HEK293 (cell line): ENCODE measurements around the gene CDKN2AIP.

Source experiments
- GLIS1 ChIP-seq: fragments of 450-650 bp; formaldehyde crosslinking; IDR thresholded peaks from 2 replicates; pipeline ENCODE4 v1.5.1; 2016; ENCODE audit warnings: missing biosample characterization, missing genetic modification characterization
- MZF1 ChIP-seq: fragments of 450-650 bp; formaldehyde crosslinking; IDR thresholded peaks from 2 replicates; pipeline ENCODE4 v1.5.1; 2017; ENCODE audit warnings: missing biosample characterization, missing genetic modification characterization, borderline replicate concordance
- SCRT1 ChIP-seq: fragments of 450-650 bp; formaldehyde crosslinking; IDR thresholded peaks from 2 replicates; pipeline ENCODE4 v1.5.1; 2016; ENCODE audit warnings: missing biosample characterization, missing genetic modification characterization, borderline replicate concordance
- SCRT2 ChIP-seq: fragments of 450-650 bp; formaldehyde crosslinking; IDR thresholded peaks from 2 replicates; pipeline ENCODE4 v1.5.1; 2016; ENCODE audit warnings: missing biosample characterization, missing genetic modification characterization
- SP3 ChIP-seq: fragments of 450-650 bp; formaldehyde crosslinking; IDR thresholded peaks from 2 replicates; pipeline ENCODE4 v1.5.1; 2016; ENCODE audit warnings: missing biosample characterization, missing genetic modification characterization
- SP7 ChIP-seq: fragments of 450-650 bp; formaldehyde crosslinking; IDR thresholded peaks from 2 replicates; pipeline ENCODE4 v1.5.1; 2016; ENCODE audit warnings: missing biosample characterization, missing genetic modification characterization
- WT1 ChIP-seq: fragments of 450-650 bp; formaldehyde crosslinking; IDR thresholded peaks from 2 replicates; pipeline ENCODE4 v1.5.1; 2016; ENCODE audit warnings: missing biosample characterization, missing genetic modification characterization
- ZNF10 ChIP-seq: fragments of 450-650 bp; formaldehyde crosslinking; IDR thresholded peaks from 2 replicates; pipeline ENCODE4 v1.5.1; 2017; ENCODE audit warnings: missing biosample characterization, missing genetic modification characterization
- ZNF112 ChIP-seq: fragments of 450-650 bp; formaldehyde crosslinking; IDR thresholded peaks from 2 replicates; pipeline ENCODE4 v1.5.0; 2017; ENCODE audit warnings: missing biosample characterization, missing genetic modification characterization
- ZNF132 ChIP-seq: fragments of 450-650 bp; formaldehyde crosslinking; IDR thresholded peaks from 2 replicates; pipeline ENCODE4 v1.5.1; 2017; ENCODE audit warnings: missing biosample characterization, missing genetic modification characterization, borderline replicate concordance
- ZNF133 ChIP-seq: fragments of 450-650 bp; formaldehyde crosslinking; IDR thresholded peaks from 2 replicates; pipeline ENCODE4 v1.5.1; 2016; ENCODE audit warnings: missing biosample characterization, missing genetic modification characterization
- ZNF155 ChIP-seq: fragments of 450-650 bp; formaldehyde crosslinking; IDR thresholded peaks from 2 replicates; pipeline ENCODE4 v1.5.1; 2016; ENCODE audit warnings: missing biosample characterization, missing genetic modification characterization
- ZNF184 ChIP-seq: fragments of 450-650 bp; IDR thresholded peaks from 2 replicates; pipeline ENCODE4 v1.5.1; 2018; ENCODE audit warnings: missing biosample characterization, mild to moderate bottlenecking, missing genetic modification characterization
- ZNF19 ChIP-seq: fragments of 450-650 bp; formaldehyde crosslinking; IDR thresholded peaks from 2 replicates; pipeline ENCODE4; 2016; ENCODE audit warnings: missing biosample characterization, missing genetic modification characterization, low read depth
- ZNF223 ChIP-seq: fragments of 450-650 bp; formaldehyde crosslinking; IDR thresholded peaks from 2 replicates; pipeline ENCODE4 v1.5.1; 2016; ENCODE audit warnings: missing biosample characterization, missing genetic modification characterization
- ZNF324 ChIP-seq: fragments of 450-650 bp; formaldehyde crosslinking; IDR thresholded peaks from 2 replicates; pipeline ENCODE4 v1.5.1; 2016; ENCODE audit warnings: missing biosample characterization, missing genetic modification characterization
- ZNF335 ChIP-seq: fragments of 450-650 bp; formaldehyde crosslinking; conservative IDR thresholded peaks from 2 replicates; pipeline ENCODE4 v1.5.1; 2016; ENCODE audit warnings: missing biosample characterization, missing genetic modification characterization
- ZNF354C ChIP-seq: fragments of 450-650 bp; formaldehyde crosslinking; IDR thresholded peaks from 2 replicates; pipeline ENCODE4 v1.5.1; 2016; ENCODE audit warnings: missing biosample characterization, missing genetic modification characterization, low read depth, borderline replicate concordance
- ZNF366 ChIP-seq: fragments of 450-650 bp; formaldehyde crosslinking; conservative IDR thresholded peaks from 2 replicates; pipeline ENCODE4 v1.5.1; 2016; ENCODE audit warnings: missing biosample characterization, missing genetic modification characterization
- ZNF561 ChIP-seq: fragments of 450-650 bp; IDR thresholded peaks from 2 replicates; pipeline ENCODE4 v1.5.1; 2018; ENCODE audit warnings: missing biosample characterization, missing genetic modification characterization, borderline replicate concordance
- ZNF654 ChIP-seq: fragments of 450-650 bp; formaldehyde crosslinking; IDR thresholded peaks from 2 replicates; pipeline ENCODE4 v1.5.1; 2016; ENCODE audit warnings: low read depth, missing biosample characterization, missing genetic modification characterization
- ZNF670 ChIP-seq: fragments of 450-650 bp; formaldehyde crosslinking; IDR thresholded peaks from 2 replicates; pipeline ENCODE4 v1.5.1; 2016; ENCODE audit warnings: missing biosample characterization, missing genetic modification characterization, low read depth
- ZNF701 ChIP-seq: fragments of 450-650 bp; formaldehyde crosslinking; IDR thresholded peaks from 2 replicates; pipeline ENCODE4 v1.5.1; 2016; ENCODE audit warnings: missing biosample characterization, missing genetic modification characterization
- TF ChIP-seq, protein P1 (sequence below): fragments of 450-650 bp; formaldehyde crosslinking; IDR thresholded peaks from 2 replicates; pipeline ENCODE4 v1.5.1; 2016; ENCODE audit warnings: missing biosample characterization, missing genetic modification characterization
- TF ChIP-seq, protein P2 (sequence below): fragments of 450-650 bp; formaldehyde crosslinking; IDR thresholded peaks from 2 replicates; pipeline ENCODE4 v1.5.1; 2016; ENCODE audit warnings: missing biosample characterization, missing genetic modification characterization
- TF ChIP-seq, protein P3 (sequence below): fragments of 450-650 bp; formaldehyde crosslinking; IDR thresholded peaks from 2 replicates; pipeline ENCODE4 v1.5.1; 2016; ENCODE audit warnings: missing biosample characterization, missing genetic modification characterization, borderline replicate concordance
- TF ChIP-seq, protein P4 (sequence below): fragments of 450-650 bp; formaldehyde crosslinking; IDR thresholded peaks from 2 replicates; pipeline ENCODE4 v1.5.1; 2016; ENCODE audit warnings: missing biosample characterization, missing genetic modification characterization, borderline replicate concordance
- TF ChIP-seq, protein P5 (sequence below): fragments of 450-650 bp; formaldehyde crosslinking; IDR thresholded peaks from 2 replicates; pipeline ENCODE4 v1.5.1; 2016; ENCODE audit warnings: missing biosample characterization, missing genetic modification characterization

Gene CDKN2AIP

DNA sequence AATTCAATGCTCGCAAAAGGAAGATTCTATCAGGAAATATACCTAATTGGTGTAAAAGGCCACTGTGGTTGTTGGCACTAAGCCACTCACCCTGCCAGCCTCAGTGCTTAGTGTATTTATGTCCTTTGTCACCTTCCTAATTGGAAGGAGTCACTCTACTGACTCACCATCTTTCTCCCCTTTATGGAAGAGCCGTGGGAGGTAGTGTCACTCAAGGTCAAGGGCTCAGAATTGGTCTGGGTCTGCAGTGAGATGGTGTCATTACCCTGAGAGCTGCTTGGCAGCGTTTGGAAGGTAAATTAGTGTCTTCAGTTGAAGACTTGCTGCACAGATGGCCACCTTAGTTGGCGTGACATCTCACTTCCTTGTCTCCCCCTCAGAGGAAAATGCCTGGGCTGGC lies 41.7 kb upstream of the CDKN2AIP start (continued):
- TF ChIP-seq, protein P1, sequence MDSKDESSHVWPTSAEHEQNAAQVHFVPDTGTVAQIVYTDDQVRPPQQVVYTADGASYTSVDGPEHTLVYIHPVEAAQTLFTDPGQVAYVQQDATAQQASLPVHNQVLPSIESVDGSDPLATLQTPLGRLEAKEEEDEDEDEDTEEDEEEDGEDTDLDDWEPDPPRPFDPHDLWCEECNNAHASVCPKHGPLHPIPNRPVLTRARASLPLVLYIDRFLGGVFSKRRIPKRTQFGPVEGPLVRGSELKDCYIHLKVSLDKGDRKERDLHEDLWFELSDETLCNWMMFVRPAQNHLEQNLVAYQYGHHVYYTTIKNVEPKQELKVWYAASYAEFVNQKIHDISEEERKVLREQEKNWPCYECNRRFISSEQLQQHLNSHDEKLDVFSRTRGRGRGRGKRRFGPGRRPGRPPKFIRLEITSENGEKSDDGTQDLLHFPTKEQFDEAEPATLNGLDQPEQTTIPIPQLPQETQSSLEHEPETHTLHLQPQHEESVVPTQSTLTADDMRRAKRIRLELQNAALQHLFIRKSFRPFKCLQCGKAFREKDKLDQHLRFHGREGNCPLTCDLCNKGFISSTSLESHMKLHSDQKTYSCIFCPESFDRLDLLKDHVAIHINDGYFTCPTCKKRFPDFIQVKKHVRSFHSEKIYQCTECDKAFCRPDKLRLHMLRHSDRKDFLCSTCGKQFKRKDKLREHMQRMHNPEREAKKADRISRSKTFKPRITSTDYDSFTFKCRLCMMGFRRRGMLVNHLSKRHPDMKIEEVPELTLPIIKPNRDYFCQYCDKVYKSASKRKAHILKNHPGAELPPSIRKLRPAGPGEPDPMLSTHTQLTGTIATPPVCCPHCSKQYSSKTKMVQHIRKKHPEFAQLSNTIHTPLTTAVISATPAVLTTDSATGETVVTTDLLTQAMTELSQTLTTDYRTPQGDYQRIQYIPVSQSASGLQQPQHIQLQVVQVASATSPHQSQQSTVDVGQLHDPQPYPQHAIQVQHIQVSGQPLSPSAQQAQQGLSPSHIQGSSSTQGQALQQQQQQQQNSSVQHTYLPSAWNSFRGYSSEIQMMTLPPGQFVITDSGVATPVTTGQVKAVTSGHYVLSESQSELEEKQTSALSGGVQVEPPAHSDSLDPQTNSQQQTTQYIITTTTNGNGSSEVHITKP = 0 out of 2 replicates have a peak, but pooled peaks have one; percentile 18
- no peak for TF ChIP-seq MZF1 (tag by site-specific recombination)
- TF ChIP-seq ZNF133 (tag by site-specific recombination) = no peak
- peak; percentile 76 for TF ChIP-seq ZNF366 (tag by site-specific recombination)
- TF ChIP-seq ZNF155 (tag by site-specific recombination) = no peak
- no peak for TF ChIP-seq ZNF10 (tag by site-specific recombination)
- TF ChIP-seq, protein P2, sequence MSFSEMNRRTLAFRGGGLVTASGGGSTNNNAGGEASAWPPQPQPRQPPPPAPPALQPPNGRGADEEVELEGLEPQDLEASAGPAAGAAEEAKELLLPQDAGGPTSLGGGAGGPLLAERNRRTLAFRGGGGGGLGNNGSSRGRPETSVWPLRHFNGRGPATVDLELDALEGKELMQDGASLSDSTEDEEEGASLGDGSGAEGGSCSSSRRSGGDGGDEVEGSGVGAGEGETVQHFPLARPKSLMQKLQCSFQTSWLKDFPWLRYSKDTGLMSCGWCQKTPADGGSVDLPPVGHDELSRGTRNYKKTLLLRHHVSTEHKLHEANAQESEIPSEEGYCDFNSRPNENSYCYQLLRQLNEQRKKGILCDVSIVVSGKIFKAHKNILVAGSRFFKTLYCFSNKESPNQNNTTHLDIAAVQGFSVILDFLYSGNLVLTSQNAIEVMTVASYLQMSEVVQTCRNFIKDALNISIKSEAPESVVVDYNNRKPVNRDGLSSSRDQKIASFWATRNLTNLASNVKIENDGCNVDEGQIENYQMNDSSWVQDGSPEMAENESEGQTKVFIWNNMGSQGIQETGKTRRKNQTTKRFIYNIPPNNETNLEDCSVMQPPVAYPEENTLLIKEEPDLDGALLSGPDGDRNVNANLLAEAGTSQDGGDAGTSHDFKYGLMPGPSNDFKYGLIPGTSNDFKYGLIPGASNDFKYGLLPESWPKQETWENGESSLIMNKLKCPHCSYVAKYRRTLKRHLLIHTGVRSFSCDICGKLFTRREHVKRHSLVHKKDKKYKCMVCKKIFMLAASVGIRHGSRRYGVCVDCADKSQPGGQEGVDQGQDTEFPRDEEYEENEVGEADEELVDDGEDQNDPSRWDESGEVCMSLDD (tag by site-specific recombination) = no peak
- TF ChIP-seq, protein P3, sequence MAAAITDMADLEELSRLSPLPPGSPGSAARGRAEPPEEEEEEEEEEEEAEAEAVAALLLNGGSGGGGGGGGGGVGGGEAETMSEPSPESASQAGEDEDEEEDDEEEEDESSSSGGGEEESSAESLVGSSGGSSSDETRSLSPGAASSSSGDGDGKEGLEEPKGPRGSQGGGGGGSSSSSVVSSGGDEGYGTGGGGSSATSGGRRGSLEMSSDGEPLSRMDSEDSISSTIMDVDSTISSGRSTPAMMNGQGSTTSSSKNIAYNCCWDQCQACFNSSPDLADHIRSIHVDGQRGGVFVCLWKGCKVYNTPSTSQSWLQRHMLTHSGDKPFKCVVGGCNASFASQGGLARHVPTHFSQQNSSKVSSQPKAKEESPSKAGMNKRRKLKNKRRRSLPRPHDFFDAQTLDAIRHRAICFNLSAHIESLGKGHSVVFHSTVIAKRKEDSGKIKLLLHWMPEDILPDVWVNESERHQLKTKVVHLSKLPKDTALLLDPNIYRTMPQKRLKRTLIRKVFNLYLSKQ (tag by site-specific recombination) = no peak
- TF ChIP-seq WT1 (tag by site-specific recombination) = peak; percentile 81
- TF ChIP-seq ZNF19 (tag by site-specific recombination) = no peak
- peak; percentile 71 for TF ChIP-seq SP7 (tag by site-specific recombination)
- no peak for TF ChIP-seq ZNF132 (tag by site-specific recombination)
- TF ChIP-seq SCRT2 (tag by site-specific recombination) = no peak
- no peak for TF ChIP-seq ZNF561 (tag by site-specific recombination)
- 0 out of 2 replicates have a peak, but pooled peaks have one; percentile 6 for TF ChIP-seq ZNF335 (tag by site-specific recombination)
- TF ChIP-seq, protein P4, sequence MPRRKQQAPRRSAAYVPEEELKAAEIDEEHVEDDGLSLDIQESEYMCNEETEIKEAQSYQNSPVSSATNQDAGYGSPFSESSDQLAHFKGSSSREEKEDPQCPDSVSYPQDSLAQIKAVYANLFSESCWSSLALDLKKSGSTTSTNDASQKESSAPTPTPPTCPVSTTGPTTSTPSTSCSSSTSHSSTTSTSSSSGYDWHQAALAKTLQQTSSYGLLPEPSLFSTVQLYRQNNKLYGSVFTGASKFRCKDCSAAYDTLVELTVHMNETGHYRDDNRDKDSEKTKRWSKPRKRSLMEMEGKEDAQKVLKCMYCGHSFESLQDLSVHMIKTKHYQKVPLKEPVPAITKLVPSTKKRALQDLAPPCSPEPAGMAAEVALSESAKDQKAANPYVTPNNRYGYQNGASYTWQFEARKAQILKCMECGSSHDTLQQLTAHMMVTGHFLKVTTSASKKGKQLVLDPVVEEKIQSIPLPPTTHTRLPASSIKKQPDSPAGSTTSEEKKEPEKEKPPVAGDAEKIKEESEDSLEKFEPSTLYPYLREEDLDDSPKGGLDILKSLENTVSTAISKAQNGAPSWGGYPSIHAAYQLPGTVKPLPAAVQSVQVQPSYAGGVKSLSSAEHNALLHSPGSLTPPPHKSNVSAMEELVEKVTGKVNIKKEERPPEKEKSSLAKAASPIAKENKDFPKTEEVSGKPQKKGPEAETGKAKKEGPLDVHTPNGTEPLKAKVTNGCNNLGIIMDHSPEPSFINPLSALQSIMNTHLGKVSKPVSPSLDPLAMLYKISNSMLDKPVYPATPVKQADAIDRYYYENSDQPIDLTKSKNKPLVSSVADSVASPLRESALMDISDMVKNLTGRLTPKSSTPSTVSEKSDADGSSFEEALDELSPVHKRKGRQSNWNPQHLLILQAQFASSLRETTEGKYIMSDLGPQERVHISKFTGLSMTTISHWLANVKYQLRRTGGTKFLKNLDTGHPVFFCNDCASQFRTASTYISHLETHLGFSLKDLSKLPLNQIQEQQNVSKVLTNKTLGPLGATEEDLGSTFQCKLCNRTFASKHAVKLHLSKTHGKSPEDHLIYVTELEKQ (tag by site-specific recombination) = 0 out of 2 replicates have a peak, but pooled peaks have one; percentile 40
- TF ChIP-seq, protein P5, sequence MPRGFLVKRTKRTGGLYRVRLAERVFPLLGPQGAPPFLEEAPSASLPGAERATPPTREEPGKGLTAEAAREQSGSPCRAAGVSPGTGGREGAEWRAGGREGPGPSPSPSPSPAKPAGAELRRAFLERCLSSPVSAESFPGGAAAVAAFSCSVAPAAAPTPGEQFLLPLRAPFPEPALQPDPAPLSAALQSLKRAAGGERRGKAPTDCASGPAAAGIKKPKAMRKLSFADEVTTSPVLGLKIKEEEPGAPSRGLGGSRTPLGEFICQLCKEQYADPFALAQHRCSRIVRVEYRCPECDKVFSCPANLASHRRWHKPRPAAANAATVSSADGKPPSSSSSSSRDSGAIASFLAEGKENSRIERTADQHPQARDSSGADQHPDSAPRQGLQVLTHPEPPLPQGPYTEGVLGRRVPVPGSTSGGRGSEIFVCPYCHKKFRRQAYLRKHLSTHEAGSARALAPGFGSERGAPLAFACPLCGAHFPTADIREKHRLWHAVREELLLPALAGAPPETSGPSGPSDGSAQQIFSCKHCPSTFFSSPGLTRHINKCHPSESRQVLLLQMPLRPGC = 0 out of 2 replicates have a peak, but pooled peaks have one; percentile 50
- TF ChIP-seq GLIS1 (tag by site-specific recombination) = peak; percentile 99
- 0 out of 2 replicates have a peak, but pooled peaks have one; percentile 18 for TF ChIP-seq SP3
- no peak for TF ChIP-seq ZNF112 (tag by site-specific recombination)
- no peak for TF ChIP-seq SCRT1 (tag by site-specific recombination)
- no peak for TF ChIP-seq ZNF701
- TF ChIP-seq ZNF324 (tag by site-specific recombination) = no peak
- TF ChIP-seq ZNF184 = 0 out of 2 replicates have a peak, but pooled peaks have one; percentile 34
- TF ChIP-seq ZNF654 (tag by site-specific recombination) = no peak
- no peak for TF ChIP-seq ZNF354C
- no peak for TF ChIP-seq ZNF223
- TF ChIP-seq ZNF670 = no peak
